ENCODE results near the gene C13orf42.

C13orf42 gene

DNA sequence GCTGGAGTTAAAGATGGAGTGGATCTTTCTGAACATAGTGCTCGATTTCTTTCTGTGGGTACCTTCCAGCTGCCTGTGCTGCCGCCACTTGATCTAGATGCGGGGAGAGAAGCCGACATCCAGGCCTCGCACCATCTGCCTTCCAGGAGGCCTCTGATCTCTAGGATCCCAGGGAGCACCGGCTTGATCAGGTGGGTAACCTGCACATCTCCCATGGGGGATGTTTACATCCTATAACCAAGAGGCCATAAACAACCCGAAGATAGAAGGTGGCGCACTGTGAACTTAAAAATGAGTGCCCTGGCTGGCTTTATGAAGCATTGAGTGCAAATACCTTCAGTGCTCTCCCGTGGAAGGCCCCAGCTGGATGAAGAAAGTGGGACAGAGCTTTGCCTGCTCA is at the start of gene C13orf42:
Gene C13orf42, minus strand, starts transcription at position 101 of the 400 bp plus-strand sequence. Its CDS starts 65 bp downstream, at position 36.
- no peak within 1 kb of the TSS for H3K4me3 ChIP-seq (ENCODE audit: low read length)
- no peak for TF ChIP-seq ZNF274 (IDR thresholded peaks at IDR 0.05; ENCODE audit: low read depth, low read length)

DNA sequence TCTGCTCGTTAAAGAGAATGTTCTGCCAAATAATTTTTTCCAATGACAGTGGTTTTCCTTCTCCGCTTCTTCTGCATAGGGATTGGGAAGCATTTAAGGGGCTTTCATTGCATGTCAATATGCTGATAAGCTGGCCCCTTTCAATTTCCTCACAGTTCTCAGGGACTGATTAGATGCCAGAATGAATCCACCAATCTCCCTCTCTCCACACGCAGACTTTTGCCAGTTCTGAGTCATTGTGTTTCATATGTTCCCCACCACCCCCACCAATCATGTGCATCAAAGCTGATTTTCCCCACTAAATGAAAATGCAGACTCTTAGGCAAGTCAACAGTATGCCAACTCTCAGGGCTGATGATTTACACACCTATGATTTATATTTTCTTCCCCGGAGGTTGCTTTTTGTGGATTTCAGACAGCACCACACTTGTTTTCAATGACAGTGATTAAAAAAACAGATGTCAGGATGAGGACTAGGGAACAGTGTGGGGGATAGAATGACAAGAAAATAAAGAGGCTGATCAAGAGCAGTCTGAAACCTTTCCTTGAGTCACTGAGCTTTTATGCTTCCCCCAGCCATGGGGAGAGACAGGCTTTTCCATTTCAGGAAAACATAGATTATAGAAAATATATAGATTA is 47.9 kb upstream of the C13orf42 start:
- no peak for TF ChIP-seq ZNF274 (IDR thresholded peaks at IDR 0.05; ENCODE audit: low read depth, low read length)

GRCh38 chr13:51158365-51158764 is 47.3 kb upstream of the C13orf42 start:
- no peak for TF ChIP-seq ZNF274 (IDR thresholded peaks at IDR 0.05; ENCODE audit: low read depth, low read length)
- H3K4me3 ChIP-seq (ENCODE audit: low read length) = no peak overlapping the region

More for the DNA sequence above, 47.9 kb upstream of the C13orf42 start:
- H3K4me3 ChIP-seq (ENCODE audit: low read length) = no peak overlapping the region

GRCh38 chr13:51156648-51157047 is 45.6 kb upstream of the C13orf42 start:
- no peak for TF ChIP-seq ZNF274 (IDR thresholded peaks at IDR 0.05; ENCODE audit: low read depth, low read length)
- no peak overlapping the region for H3K4me3 ChIP-seq (ENCODE audit: low read length)

- TF ChIP-seq ZNF274 (IDR thresholded peaks at IDR 0.05; ENCODE audit: low read depth, low read length) = no peak
- H3K4me3 ChIP-seq (ENCODE audit: low read length) = no peak overlapping the region
Measured at GRCh38 chr13:51155776-51156515, 44.9 kb upstream of the C13orf42 start.

DNA sequence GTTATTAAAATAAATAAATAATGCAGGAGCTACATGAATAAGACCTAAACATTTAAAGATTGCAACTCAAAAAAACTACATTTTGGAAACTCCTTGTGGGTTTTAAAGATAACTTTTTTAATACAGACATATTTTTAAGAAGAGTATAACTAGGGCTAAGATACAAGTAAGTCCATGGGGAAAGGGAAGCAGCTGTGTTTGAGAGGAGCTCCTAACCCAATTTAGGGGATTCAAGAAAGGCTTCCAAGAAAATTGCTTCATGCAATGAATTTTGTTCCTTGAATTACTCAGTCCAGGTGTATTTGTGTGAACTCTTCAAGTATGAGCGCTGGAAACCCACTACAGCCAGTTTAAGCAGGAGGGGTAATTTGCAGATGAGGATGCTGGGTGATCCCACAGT is 44.1 kb upstream of the C13orf42 start:
- no peak overlapping the region for H3K4me3 ChIP-seq (ENCODE audit: low read length)
- TF ChIP-seq ZNF274 (IDR thresholded peaks at IDR 0.05; ENCODE audit: low read depth, low read length) = no peak

GRCh38 chr13:51154029-51154555 is 43.0 kb upstream of the C13orf42 start:
- TF ChIP-seq ZNF274 (IDR thresholded peaks at IDR 0.05; ENCODE audit: low read depth, low read length) = no peak
- no peak overlapping the region for H3K4me3 ChIP-seq (ENCODE audit: low read length)

- no peak overlapping the region for H3K4me3 ChIP-seq (ENCODE audit: low read length)
- no peak for TF ChIP-seq ZNF274 (IDR thresholded peaks at IDR 0.05; ENCODE audit: low read depth, low read length)
Measured at GRCh38 chr13:51153527-51153926, 42.5 kb upstream of the C13orf42 start.

GRCh38 chr13:51152701-51153100 is 41.6 kb upstream of the C13orf42 start:
- no peak overlapping the region for H3K4me3 ChIP-seq (ENCODE audit: low read length)
- TF ChIP-seq ZNF274 (IDR thresholded peaks at IDR 0.05; ENCODE audit: low read depth, low read length) = no peak

GRCh38 chr13:51151463-51151862 is 40.4 kb upstream of the C13orf42 start:
- no peak overlapping the region for H3K4me3 ChIP-seq (ENCODE audit: low read length)
- no peak for TF ChIP-seq ZNF274 (IDR thresholded peaks at IDR 0.05; ENCODE audit: low read depth, low read length)

DNA sequence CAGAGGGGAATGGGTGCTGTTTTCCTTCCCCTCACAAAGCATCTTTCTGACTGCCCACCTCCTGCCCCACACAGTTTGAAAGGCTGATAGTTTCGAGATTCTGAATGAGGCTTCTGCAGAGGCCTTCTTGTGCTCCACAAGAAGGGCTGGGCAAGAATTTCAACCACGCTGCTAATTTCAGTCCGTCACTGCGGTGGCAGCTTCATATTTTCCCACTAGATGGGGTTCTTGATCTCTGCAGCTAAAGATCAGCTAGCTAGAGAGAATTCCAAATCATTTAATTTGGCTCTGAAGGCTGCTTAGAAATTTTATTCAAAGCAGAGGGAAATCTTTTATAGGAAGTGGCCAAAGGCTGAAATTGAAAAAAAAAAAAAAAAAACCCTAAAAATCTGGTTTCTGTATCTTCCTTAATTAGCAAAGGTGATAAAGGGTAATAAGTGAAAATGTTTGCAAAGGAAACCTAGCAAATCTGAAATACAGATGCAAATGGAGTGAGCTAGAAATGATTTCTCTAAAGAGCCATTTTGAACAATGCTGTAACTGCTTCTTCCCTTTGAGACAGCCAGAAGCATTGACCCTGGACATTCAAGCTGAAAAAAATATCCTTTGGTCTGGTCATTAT is 38.0 kb upstream of the C13orf42 start:
- TF ChIP-seq ZNF274 (IDR thresholded peaks at IDR 0.05; ENCODE audit: low read depth, low read length) = no peak
- no peak overlapping the region for H3K4me3 ChIP-seq (ENCODE audit: low read length)

DNA sequence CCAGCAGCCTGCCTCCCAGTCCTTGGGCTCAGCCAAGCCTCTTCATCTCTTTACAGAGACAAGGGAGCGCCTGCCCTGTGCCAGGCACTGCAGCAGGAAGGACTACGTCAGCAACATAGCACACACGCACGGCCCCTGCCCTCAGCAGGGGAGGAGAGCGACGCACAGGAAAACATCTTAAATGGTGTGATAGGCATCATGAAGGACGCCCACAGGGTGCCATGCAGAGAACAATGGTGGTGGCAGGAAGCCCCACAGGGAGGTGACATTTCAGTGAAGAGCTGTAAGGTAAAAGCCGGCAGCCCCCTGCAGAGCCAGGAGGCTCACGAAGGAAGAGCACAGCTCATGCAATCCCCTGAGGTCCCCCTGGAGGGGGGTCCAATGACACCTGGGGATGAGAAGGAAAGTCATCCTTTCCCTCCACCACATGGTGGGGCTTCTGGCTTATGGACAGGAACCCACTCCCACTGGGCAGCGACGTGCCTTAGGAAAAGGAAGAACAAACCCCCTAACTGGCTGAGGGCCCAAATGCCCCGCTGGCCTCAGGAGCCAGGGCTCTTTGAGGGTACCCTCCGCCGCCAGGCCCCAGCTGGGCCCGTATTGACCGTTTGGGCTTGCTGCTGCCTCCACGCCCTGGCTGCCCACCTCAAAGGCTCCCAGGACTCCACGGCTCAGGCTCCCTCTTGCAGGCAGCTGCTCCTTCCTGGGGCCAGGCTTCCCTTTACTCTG is 37.3 kb upstream of the C13orf42 start:
- no peak for TF ChIP-seq ZNF274 (IDR thresholded peaks at IDR 0.05; ENCODE audit: low read depth, low read length)
- H3K4me3 ChIP-seq (ENCODE audit: low read length) = no peak overlapping the region

DNA sequence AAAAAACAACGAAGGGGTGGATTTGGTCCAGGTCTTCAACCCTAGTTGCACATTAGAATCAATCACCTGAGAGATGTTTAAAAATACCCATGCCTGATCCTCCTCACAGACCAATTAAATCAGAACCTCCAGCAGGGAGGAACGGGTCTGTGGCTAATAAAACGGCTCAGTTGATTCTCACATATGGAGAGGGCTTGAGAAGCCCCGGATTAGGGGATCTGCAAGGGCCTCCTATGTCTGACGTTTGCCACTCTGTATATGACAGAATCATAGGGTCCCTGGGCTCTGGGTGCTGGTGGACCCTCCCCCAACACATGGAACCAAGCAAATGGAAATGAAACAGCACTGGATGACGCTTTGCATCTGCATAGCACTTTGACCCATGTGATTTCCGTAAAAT is 36.7 kb upstream of the C13orf42 start:
- TF ChIP-seq ZNF274 (IDR thresholded peaks at IDR 0.05; ENCODE audit: low read depth, low read length) = no peak

DNA sequence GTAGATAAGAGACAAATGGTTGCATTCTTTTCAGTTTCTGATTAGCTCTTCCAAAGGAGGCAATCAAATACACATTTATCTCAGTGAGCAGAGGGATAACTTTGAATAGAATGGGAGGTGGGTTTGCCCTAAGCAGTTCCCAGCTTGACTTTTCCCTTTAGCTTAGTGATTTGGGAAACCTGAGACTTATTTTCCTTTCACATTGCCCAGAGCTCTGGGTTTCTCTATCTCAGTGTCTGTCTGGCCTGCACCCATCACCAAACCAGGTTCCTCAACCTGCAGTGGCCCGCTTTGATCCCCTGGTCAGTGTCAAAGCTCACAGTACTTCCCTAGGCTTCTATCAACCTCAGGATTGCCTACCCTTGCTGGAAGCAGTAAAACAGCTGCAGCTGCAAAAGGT is 35.6 kb upstream of the C13orf42 start:
- no peak overlapping the region for H3K4me3 ChIP-seq (ENCODE audit: low read length)
- TF ChIP-seq ZNF274 (IDR thresholded peaks at IDR 0.05; ENCODE audit: low read depth, low read length) = no peak

More for the DNA sequence above, 36.7 kb upstream of the C13orf42 start:
- H3K4me3 ChIP-seq (ENCODE audit: low read length) = no peak overlapping the region

Measured in GM08714 (cell line).